Urothelium cell line (cell line): ENCODE results near the gene SPCS3.
"Not testable (repeated sequence)": the region's sequence is repeated elsewhere in the genome, so short reads cannot be mapped to it uniquely, and the experiment has no call there.

ENCODE experiments used
- DNase-seq: peaks from one replicate; pipeline ENCODE4 v3.0.0; 2011; ENCODE audit warnings: low spot score, mixed read lengths
- FAIRE-seq: peaks from 2 replicates; lab custom pipeline; 2011; peaks lifted over from hg19 to GRCh38; lab: Jason Lieb, UNC

SPCS3 gene

DNA sequence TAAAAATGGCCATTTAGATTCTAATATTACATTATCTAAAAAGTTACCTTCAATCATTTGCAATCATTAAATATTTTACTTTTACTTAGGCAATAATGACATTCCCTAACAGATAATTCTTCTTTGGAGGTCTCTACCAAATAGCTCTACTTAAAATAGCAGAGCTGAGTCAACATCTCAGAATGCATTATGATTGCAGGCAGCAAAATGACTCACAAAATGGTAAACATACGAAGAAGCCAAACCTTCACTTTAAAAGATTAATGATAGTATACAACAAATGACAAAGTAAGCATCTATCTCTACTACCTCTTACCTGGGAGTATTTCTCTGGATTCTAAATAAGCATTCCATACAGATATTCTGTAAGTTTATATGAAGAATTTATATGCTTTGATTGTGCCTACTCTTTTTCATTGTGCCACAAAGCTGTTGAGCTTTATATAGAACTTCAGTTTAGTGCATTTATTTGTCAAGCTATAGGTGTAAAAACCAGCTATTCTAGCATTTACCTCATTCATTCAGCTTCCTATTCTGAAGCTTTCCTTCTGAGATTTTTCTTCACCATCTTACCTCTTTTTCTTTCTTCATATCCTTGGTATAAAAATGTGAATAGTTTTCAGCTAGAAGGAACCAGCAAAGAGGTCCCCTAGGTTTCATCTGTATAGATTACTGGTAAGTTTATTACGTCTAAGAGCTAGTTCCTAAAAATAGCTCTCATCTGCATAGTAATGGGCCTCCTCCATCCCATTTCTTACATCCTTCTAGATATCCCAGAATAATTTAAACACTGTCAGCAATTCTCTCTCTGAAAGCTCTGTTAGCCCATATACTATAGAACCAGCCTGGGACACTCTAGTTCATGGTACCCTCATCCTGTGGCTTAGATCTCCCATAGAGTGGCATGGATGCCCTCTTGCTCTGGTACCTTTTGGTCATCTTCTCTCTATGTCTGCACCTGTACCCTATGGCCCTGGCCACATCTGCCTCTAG is 17.2 kb upstream of the SPCS3 start:
- DNase-seq (peak; percentile 47), FAIRE-seq (no peak)

DNA sequence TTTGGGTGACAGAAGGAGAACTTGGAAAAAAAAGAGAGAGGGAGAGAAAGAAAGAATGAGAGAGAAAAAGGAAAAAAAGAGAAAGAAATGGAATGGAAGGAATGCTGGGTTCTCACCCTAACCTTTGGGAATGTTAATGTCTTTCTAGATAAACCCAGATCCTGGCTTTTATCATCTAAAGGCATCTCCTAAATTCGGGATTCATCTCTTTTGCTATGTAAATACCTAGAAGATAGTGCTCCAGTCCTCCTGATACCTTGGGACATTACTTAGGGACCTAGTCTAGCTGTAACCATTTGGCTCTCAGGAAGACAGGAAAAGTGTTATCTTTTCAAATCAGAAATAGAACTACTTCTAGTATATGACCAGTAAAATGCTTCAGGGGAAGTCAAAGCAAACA is 15.8 kb upstream of the SPCS3 start:
- FAIRE-seq (no peak), DNase-seq (no peak)

DNA sequence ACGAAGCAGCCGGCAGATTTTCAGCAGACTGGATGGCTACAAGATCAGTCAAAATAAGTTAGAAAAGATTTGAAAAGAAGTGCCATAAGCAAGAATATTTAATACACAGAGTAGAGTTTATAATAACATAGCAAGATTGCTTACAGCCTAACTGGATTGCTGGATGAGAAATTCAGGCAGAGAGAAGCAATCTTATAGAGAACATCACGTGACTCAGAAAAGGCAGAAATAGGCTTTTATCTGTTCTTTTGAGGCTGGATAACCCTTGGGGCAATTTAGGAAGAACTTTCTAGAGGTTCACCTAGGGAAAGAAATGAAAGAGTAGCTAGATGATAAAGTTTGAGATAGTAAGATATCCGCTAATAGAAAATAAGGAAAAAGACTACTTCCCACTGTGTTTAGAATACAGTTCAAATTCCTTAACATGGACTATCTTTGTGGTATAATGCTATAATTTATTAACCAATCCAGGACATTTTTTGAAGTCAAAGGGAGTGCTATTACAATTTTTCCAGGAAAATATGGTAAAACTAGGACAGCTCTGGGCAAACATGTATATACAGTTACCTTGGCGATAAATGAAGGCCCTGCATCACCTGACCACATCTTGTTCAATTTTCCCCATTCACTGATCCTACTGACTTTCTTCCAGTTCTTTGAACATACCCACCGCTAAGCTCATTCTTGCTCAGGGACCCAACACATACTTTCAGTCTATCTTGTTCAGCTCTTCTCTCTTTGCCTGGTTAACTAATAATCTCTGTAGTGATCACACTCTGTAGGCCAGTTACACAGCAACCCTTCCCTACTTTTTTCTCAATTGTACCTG is 12.7 kb upstream of the SPCS3 start:
- FAIRE-seq = no peak
- no peak for DNase-seq

DNA sequence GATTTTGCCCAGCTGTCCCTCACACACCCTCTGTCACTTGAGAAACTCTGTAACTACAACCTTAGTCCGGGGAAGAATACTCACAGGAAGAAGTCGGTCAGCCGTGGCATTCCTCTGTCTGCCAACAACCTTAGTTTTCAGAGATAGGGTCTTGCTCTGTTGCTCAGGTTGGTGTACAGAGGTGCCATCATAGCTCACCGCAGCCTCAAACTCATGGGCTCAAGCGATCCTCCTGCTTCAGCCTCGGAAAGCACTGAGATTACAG is 12.2 kb upstream of the SPCS3 start:
- no peak for FAIRE-seq

DNA sequence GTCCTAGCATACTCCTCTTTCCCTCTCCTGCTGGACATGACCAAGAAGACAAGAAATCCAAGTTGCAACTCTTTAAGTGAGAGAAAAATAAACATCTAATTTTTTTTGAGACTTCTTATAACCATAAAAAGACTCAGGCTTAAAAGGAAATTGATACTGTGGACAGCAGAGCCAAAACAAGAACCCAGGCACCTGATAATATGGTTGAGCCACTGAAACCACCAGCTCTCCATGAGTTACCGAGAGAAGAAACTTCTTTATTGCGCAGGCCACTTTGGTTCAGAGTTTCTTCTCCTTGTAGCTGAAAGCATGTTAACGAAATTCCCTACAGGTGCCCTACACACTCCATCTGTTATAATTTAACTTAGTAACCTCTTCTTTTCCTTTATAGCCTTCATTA is 11.3 kb upstream of the SPCS3 start:
- no peak for FAIRE-seq
- no peak for DNase-seq

More for the DNA sequence above, 12.2 kb upstream of the SPCS3 start:
- no peak for DNase-seq

DNA sequence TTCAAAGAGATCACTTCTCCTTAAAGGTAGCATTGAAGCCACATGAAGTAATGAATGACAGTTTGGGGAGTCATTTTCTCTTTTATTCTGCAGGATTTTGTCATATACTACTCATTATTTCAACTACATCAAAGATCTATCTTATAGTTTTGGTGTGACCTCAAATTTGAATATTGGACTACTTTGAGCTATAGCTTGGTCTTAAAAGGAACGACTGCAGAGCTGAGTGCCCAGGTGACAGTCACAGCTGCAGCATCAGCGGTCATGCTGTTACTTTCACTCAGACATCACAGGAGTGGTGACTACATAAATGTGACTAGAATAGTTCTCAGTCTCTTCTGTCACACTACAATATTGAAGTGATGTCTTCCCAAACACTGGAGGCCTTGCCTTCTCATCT is 10.7 kb upstream of the SPCS3 start:
- DNase-seq (no peak), FAIRE-seq (no peak)

DNA sequence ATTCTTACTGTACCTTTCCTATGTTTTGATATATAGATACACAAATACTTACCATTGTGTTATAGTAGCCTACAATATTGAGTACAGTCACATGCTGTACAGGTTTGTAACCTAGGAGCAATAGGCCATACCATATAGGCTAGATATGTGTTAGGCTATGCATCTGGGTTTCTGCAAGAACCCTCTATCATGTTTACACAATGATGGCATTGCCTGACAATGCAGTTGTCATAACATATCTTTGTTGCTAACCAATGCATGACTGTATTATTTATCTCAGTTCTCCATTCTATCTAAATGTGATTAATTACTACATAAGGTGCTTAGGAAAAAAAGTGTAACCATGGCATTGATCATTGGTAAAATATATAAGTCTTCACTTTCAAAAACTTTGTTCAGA is 10.0 kb upstream of the SPCS3 start:
- FAIRE-seq (no peak), DNase-seq (no peak)

DNA sequence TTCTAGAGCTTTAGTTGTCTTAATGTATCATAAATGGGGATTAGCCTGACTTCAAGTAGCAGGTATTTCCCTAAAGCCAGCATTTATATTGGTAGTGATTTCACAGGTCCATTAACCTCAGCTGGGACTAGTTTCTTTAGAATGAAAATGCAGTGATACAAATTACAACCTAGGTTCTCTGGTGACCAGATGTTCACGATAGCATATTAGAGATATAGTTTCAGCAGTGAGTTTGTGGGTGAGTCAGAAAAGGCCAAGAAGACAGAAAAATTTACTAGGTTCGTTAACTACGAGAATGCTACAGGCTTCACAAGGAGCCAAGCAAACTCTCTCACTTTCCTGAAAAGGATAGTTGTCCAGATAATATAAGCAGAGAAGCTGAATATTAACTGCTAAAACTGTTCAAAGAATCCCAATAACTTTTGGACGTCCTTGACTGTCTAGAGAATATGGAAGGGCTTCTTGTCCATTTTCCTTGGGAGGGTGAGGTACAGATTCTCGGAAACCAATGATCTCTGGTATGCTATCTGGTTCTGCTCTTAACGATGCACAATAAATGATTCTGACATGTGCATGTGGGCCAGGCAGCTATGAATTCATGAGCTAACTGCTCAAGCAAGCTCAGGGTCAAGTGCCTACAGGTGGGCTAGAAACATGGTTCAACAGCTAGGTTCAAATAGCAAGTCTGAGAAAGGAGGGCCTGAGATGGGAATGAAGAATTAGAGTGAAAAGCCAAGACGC is 6.0 kb upstream of the SPCS3 start:
- FAIRE-seq (no peak), DNase-seq (no peak)

DNA sequence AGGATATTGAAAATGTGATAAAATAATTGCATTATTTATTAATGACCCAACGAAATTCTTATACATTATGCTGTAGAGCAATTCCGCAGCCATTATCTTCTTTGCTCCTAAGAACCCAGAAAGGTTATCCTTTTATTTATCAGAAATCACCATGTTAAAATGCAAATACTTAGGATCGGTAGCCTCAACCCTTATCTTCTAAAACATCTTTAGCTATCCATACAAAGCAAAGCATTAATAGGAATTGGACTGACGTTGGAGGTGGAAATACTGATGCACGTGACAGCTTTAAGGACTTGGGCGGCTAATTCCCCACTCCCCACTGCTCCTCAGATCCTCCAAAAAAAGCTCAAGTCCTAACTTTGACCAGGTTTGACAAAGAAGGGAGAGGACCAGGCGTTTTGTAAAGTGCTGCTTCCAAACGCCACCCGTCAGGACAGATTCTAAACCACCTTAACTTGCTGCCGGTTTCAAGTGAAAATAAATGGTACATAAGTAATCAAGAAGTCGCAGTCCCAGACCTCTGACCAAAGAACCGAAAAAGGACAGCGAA is 539 bp upstream of the SPCS3 start:
- FAIRE-seq (no peak), DNase-seq (no peak)

DNA sequence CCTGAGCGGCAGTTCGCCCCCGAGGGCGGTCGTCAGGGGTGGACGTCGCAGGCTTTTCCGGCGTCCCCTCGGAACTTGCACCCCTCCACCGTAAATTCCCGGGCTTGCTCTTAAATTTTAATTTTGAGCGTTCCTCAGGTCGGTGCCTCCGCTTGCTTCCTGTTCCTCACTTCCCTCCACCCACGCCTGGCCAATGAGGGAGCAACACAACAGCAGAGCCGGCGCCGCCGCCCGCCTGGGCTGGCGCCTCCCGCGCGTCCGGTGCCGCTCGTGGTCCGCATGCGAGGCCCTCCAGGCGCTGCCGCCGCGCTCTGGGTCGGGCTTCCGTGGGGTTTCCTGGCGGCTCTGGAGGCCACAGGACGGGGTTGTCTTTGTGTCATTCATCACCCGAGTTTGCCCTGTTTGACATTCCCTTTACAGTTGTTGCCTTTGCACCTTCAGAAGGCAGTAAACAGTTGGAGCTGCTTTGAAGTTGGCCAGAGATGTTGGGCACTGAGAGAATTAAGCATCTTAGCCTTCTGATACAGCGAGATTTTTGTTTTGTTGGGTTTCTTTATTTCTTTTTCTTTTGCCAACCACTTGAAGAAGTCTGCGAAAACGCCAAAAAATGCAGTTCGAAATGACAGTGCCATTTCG is 692 bp downstream of the SPCS3 start:
- FAIRE-seq (no peak), DNase-seq (peak; percentile 76)

DNA sequence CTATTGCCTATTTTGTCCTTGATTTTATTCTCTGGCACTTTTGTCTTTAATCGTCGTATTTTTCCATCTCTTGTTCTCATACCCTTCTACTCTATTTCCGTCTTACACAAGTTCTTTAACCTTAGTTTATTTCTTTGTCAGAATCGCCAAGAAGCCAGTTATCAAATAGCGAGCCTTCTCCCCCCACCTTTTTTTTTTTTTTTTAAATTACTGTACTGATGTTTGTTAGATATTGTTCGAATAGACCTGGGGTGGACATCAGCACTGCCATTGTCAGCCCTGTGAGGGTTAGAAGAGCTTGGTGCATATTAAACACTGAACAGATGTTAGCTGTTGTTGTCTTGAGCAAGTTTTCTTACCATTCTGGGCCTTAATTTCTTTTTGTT is 1.2 kb downstream of the SPCS3 start:
- FAIRE-seq = no peak
- no peak for DNase-seq

DNA sequence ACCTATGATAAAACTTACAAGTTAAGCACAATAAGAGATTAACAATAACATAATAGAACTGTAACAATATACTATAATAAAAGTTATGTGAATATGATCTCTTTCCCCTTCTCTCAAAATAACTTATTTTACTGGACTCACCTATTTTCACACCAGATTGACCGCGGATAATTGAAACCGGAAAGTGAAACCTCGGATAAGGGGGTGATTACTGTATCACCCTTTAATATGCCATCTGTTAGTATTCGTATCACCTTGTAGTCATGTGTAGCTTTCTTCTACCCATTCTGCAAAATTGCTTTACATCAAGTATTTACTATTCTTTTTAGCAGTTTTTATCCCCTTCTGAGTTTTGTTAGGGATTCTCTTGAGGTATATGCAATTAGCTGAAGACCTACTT is 1.8 kb downstream of the SPCS3 start:
- DNase-seq = no peak
- FAIRE-seq = no peak

DNA sequence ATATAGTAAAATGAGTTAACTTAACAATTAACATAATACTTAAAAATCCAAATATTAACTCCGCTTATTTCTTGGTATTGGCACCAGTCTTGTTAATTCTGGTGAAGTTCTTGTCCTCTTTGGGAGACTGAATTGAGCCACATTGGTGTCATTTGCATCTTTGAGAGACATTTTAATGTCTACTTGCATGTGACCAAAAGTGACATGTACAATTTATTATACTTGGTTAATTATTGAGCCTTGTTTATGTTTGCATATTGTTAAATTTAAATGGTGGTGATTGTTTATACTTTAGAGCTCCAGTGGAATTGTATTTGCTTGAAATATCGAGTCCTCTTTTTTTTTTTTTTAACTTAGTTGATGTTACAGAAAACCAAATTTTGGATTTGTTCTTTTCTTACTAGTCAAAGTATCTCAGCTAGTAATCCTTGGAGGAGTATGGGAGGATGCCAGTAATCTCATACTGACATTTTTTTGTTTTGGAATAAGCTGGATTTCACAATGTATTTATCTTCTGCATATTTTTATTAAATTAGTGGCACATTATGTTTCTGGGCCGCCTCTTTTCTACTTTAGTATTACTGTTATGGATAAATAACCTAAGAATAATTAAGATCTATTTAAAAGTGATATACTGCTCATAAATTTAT is 3.9 kb downstream of the SPCS3 start:
- FAIRE-seq = no peak
- DNase-seq = no peak

DNA sequence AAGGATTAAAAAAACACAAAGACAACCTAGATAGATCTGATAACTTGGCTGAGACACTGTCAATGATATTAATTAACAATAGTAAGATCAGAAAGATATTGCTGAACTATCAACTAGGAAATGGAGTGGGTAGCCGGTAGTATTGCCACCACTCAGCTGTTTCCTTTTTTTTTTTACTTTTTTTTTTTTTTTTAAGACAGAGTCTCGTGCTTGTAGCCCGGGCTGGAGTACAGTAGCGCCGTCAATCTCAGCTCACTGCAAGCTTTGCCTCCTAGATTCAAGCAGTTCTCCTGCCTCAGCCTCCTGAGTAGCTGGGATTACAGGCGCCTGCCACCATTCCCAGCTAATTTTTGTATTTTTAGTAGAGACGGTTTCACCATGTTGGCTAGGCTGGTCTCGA is 5.1 kb downstream of the SPCS3 start:
- DNase-seq, FAIRE-seq: not testable (repeated sequence)

DNA sequence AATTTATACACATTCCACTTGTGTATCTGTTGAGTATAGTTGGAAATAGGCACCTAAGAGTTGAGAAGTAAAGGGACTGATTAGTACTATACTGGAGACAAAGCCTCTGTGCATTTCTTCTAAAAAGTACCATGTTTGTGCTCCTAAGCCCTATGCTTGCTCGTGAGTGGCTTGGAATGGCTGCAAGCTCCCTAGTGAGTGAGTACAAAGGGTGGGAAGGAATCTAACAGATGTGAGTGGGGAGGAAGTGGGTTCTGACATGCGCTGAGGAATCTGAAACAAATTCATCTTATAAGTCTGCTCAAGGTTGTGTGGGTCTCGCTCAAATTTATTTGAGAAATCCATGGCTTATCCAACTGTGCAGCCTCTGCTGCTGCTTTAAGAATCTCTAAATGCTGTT is 13.3 kb downstream of the SPCS3 start:
- FAIRE-seq = no peak

DNA sequence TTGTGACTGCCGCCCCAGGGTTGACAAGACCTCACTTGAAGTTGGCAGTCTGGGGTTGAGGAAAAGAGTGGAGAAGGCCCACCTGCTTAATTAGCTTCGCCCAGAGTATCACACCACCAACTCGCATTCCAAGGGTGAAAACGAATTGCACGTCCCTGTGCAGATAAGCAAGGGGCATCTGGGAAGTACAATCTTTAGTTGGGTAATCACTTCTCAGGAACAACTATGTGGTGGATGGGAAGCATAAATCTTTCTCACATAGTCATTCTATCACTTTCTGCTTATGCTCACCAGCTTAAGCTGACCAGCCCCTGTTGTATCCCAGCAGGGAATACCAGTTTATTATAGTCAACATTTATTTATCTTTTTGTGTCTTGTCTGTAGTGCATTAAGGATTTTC is 14.3 kb downstream of the SPCS3 start:
- DNase-seq (no peak), FAIRE-seq (no peak)

More for the DNA sequence above, 13.3 kb downstream of the SPCS3 start:
- no peak for DNase-seq

DNA sequence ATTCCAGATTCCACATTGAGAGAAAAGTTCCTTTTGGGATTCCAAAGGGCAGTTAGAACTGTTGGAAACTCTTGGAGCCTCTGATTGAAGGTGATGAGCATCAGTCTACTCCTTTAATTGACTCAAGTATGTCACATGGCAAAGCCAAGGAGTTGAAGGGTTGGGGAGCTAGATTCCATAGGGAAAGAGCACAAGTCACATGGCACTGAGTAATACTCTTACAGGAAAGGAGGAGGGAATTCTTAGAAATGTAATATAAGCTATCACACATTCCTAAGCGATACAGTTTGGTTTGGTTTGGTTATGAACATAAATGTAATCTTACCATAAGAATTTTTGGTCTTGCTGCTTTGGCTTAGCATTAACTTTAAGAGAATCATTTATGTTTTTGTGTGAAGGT is 15.7 kb downstream of the SPCS3 start:
- FAIRE-seq = no peak
- no peak for DNase-seq

DNA sequence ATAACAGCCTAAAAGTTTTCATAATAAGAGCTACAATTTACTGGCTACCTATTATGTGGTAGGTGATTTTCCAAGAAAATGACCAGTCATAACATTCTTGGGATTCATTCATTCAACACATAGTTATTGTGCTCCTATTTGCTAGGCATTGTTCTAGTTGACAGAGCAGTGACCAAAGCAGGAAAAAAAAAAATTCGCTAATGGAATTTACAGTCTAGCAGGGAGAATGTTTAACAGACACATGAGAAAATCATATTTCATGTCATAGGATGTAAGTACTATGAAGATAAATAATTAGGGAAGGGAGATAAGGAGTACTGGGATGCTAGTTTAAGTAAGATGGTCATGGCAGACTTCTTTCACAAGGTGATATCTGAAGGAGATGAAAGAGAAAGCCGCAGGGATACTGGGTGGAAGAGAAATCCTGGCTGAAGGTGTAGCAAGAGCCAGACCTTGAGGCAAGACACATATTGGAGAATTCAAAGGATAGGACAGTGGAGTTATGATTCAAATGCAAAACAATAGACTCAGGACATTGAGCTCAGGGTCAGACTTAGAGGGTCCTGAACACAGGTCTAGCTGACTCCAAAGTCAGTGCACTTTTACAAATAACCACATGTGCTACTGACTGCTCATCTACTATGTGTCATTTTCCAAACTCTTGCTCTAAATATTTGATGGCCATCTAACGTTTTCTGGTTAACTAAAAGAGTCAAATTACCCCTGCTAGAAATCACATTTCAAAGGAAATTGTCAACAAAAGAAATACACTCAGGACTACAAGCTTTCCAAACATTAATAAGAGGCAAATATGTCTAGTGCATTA is 20.4 kb downstream of the SPCS3 start:
- FAIRE-seq (no peak), DNase-seq (no peak)
